ENCODE data around the gene CCDC61.

GRCh38 chr19:46066471-46066870 lies 71.2 kb downstream of the CCDC61 start:
- TF ChIP-seq CTCF (IDR thresholded peaks at IDR 0.05; ENCODE audit: low read length) (no peak), EZH2 (IDR thresholded peaks at IDR 0.05; ENCODE audit: borderline replicate concordance, low read length) (no peak)
